Neural progenitor cell (in vitro differentiated cells): ENCODE measurements around the gene P2RX3. TPM values are rescaled to one million over a fixed set of nuclear protein-coding genes. Genes with fewer than 3 reads are reported as not detected.

Experiments used
- DNase-seq: peaks from one replicate; pipeline ENCODE4 v3.0.0-alpha.2; 2016; ENCODE audit warnings: low spot score
- H2AFZ ChIP-seq: fragments of 200-600 bp; sonication (generic); replicated peaks from 2 replicates; pipeline ENCODE4 v1.6.1; 2016; ENCODE audit warnings: antibody characterized with exemption
- H3F3A ChIP-seq: fragments of 200-600 bp; sonication (generic); 2 replicates; pipeline ENCODE4 v1.6.1; 2016; ENCODE audit warnings: antibody characterized with exemption, low read depth
- H3K27ac ChIP-seq: fragments of 200-600 bp; sonication (generic); 2 replicates; pipeline ENCODE4 v1.5.1; 2016; ENCODE audit warnings: mild to moderate bottlenecking
- H3K27me3 ChIP-seq: fragments of 200-600 bp; sonication (generic); 2 replicates; pipeline ENCODE4 v1.6.1; 2016; ENCODE audit warnings: mild to moderate bottlenecking, moderate library complexity
- H3K36me3 ChIP-seq: fragments of 200-600 bp; sonication (generic); 2 replicates; pipeline ENCODE4 v1.5.1; 2016
- H3K4me1 ChIP-seq: fragments of 200-600 bp; sonication (generic); 2 replicates; pipeline ENCODE4 v1.6.1; 2016; ENCODE audit warnings: mixed run types
- H3K4me2 ChIP-seq: fragments of 200-600 bp; sonication (generic); 2 replicates; pipeline ENCODE4 v1.6.1; 2016
- H3K4me3 ChIP-seq: fragments of 200-600 bp; sonication (generic); 2 replicates; pipeline ENCODE4 v1.5.1; 2016
- H3K79me2 ChIP-seq: fragments of 200-600 bp; sonication (generic); 2 replicates; pipeline ENCODE4 v1.6.1; 2016; ENCODE audit warnings: low read depth
- H3K9ac ChIP-seq: fragments of 200-600 bp; sonication (generic); 2 replicates; pipeline ENCODE4 v1.6.1; 2016
- H3K9me3 ChIP-seq: fragments of 200-600 bp; sonication (generic); 2 replicates; pipeline ENCODE4 v1.5.1; 2016; ENCODE audit warnings: low read depth
- H4K20me1 ChIP-seq: fragments of 200-600 bp; sonication (generic); 2 replicates; pipeline ENCODE4 v1.6.1; 2016; ENCODE audit warnings: low read depth
- H3K27ac Mint-ChIP-seq: 3 replicates; pipeline ENCODE4 v1.8.0; 2021; ENCODE audit warnings: mixed read lengths
- H3K27me3 Mint-ChIP-seq: 2 replicates; pipeline ENCODE4 v1.8.0; 2022; ENCODE audit warnings: low read depth, mild to moderate bottlenecking, inconsistent platforms, moderate library complexity, mixed read lengths; ENCODE audit not compliant: insufficient read depth
- H3K36me3 Mint-ChIP-seq: 3 replicates; pipeline ENCODE4 v1.8.0; 2021; ENCODE audit warnings: mixed read lengths
- H3K4me1 Mint-ChIP-seq: 3 replicates; pipeline ENCODE4 v1.8.0; 2021; ENCODE audit warnings: mixed read lengths
- H3K4me3 Mint-ChIP-seq: 3 replicates; pipeline ENCODE4 v1.8.0; 2021; ENCODE audit warnings: mild to moderate bottlenecking, moderate library complexity, mixed read lengths
- H3K9me3 Mint-ChIP-seq: 3 replicates; pipeline ENCODE4 v1.8.0; 2020; ENCODE audit warnings: mixed read lengths
- EZH2 ChIP-seq: fragments of 200-600 bp; sonication (generic); IDR thresholded peaks from 2 replicates; pipeline ENCODE4 v1.6.1; 2017; ENCODE audit warnings: antibody characterized with exemption, mild to moderate bottlenecking, moderate library complexity
- EZH2phosphoT487 ChIP-seq: fragments of 200-600 bp; sonication (generic); IDR thresholded peaks from 2 replicates; pipeline ENCODE4 v1.6.1; 2017; ENCODE audit warnings: antibody characterized with exemption
- total RNA-seq: library from RNA; depleted of rRNA; stranded (reverse); fragments of >200 nt; gene quantifications from 2 replicates; pipeline ENCODE4 v1.2.3, GENCODE V29; 2015; ENCODE audit warnings: low replicate concordance
- TF ChIP-seq, protein P1 (sequence below): fragments of 200-600 bp; sonication (generic); IDR thresholded peaks from 2 replicates; pipeline ENCODE4 v1.5.1; 2017; ENCODE audit warnings: antibody characterized with exemption, mild to moderate bottlenecking

Gene P2RX3
- total RNA-seq, 1 donor from 2014 or later, result 2.4 TPM

DNA sequence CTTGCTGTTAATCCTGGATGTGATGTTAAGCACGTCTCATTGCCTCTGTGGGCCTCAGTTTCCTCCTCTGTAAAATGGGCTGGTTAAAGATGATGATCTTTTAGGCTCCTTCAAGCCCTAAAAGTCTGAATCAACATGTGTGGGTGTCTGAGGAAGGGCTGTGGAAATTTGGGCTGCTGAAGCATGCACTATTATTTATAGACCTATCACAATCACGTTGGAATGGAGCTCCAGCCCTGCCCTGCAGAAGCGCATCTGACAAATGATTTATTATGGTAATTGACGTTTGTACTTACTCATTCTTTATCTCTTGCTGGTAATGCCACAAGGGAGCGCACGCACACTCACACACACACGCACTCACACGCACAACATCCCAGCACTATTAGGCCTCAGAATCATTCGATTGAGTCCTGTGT is 20.4 kb downstream of the P2RX3 start:
- H3K9ac ChIP-seq, result no peak overlapping the region
- no peaks in the 10 kb centered on the region for H3K79me2 ChIP-seq
- H3K4me3 ChIP-seq, result no peak overlapping the region
- H4K20me1 ChIP-seq, result no peaks in the 10 kb centered on the region
- Mint-ChIP-seq H3K27ac (peak overlapping the region; percentile 36), H3K27me3 (peaks cover 15% of the 10 kb centered on the region), H3K9me3 (peaks cover 7% of the 10 kb centered on the region), H3K36me3 (no peaks in the 10 kb centered on the region), H3K4me1 (peaks cover 27% of the 10 kb centered on the region), H3K4me3 (no peak overlapping the region)
- H3K36me3 ChIP-seq, result no peaks in the 10 kb centered on the region
- DNase-seq, result no peak
- TF ChIP-seq EZH2phosphoT487 (no peak), EZH2 (no peak)
- TF ChIP-seq, protein P1, sequence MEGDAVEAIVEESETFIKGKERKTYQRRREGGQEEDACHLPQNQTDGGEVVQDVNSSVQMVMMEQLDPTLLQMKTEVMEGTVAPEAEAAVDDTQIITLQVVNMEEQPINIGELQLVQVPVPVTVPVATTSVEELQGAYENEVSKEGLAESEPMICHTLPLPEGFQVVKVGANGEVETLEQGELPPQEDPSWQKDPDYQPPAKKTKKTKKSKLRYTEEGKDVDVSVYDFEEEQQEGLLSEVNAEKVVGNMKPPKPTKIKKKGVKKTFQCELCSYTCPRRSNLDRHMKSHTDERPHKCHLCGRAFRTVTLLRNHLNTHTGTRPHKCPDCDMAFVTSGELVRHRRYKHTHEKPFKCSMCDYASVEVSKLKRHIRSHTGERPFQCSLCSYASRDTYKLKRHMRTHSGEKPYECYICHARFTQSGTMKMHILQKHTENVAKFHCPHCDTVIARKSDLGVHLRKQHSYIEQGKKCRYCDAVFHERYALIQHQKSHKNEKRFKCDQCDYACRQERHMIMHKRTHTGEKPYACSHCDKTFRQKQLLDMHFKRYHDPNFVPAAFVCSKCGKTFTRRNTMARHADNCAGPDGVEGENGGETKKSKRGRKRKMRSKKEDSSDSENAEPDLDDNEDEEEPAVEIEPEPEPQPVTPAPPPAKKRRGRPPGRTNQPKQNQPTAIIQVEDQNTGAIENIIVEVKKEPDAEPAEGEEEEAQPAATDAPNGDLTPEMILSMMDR, result no peak
- H2AFZ ChIP-seq, result peak overlapping the region; percentile 42
- H3K4me2 ChIP-seq, result no peak overlapping the region
- no peaks in the 10 kb centered on the region for H3K27me3 ChIP-seq
- H3K27ac ChIP-seq, result no peak overlapping the region
- H3K9me3 ChIP-seq, result no peaks in the 10 kb centered on the region
- H3K4me1 ChIP-seq, result peaks cover 28% of the 10 kb centered on the region
- H3F3A ChIP-seq, result peaks cover 14% of the 10 kb centered on the region

DNA sequence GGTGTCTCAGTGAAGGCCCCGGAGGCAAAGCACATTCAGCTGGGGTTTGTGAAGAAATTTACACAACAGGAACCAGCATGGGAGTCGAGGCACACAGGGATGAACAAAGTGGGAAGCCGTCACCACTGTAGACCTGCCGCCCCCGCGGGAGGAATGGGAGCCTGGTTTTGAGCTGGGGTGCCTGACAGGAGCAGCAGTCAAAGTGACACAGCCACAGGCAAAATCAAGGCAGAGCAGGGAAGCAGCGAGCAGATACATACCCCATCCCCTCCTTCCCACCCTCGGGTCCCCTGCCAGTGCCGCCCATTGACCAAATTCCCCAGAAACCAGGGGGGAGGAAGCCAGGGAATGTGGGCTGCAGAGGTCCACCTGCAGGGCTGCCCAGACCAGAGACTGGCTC is 20.8 kb downstream of the P2RX3 start:
- H3K4me1 Mint-ChIP-seq, result peaks cover 23% of the 10 kb centered on the region
- Histone ChIP-seq H3K4me1 (peaks cover 24% of the 10 kb centered on the region), H3K4me2 (no peak overlapping the region), H4K20me1 (no peaks in the 10 kb centered on the region), H3K9me3 (no peaks in the 10 kb centered on the region), H3K36me3 (no peaks in the 10 kb centered on the region), H3K27me3 (no peaks in the 10 kb centered on the region), H3K79me2 (no peaks in the 10 kb centered on the region), H3K27ac (no peak overlapping the region), H2AFZ (peak overlapping the region; percentile 42), H3F3A (peaks cover 10% of the 10 kb centered on the region), H3K9ac (no peak overlapping the region), H3K4me3 (no peak overlapping the region)
- peaks cover 15% of the 10 kb centered on the region for H3K27me3 Mint-ChIP-seq
- H3K36me3 Mint-ChIP-seq, result no peaks in the 10 kb centered on the region
- no peak overlapping the region for H3K4me3 Mint-ChIP-seq
- peaks cover 7% of the 10 kb centered on the region for H3K9me3 Mint-ChIP-seq
- peak overlapping the region; percentile 36 for H3K27ac Mint-ChIP-seq
- no peak for DNase-seq
- no peak for TF ChIP-seq EZH2phosphoT487
- TF ChIP-seq EZH2, result no peak
- TF ChIP-seq, protein P1, result no peak

DNA sequence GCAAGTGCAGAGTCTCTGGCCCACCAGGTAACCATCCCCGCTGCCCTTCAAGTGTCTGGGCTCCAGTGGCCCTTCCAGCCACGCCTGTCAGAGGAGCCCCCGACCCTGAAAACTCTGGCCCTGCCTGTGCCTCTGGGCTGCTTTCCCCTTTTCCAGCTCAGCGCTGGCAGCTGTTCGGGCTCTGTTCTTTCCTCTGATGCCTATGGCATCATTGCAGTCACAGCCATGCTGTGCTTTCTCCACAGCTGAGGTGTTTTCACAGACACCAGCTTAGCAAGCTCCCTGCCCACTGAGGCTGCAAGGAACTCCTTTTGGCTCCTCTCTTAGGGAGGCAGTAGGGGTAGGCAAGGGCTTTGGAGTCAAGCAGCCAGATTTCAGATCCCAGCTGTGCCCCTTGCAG is 21.2 kb downstream of the P2RX3 start:
- no peaks in the 10 kb centered on the region for H4K20me1 ChIP-seq
- no peaks in the 10 kb centered on the region for H3K36me3 ChIP-seq
- Mint-ChIP-seq H3K27me3 (peaks cover 15% of the 10 kb centered on the region), H3K9me3 (peaks cover 7% of the 10 kb centered on the region), H3K27ac (no peak overlapping the region), H3K4me1 (peaks cover 19% of the 10 kb centered on the region), H3K36me3 (no peaks in the 10 kb centered on the region), H3K4me3 (no peak overlapping the region)
- peaks cover 6% of the 10 kb centered on the region for H3F3A ChIP-seq
- H3K27ac ChIP-seq, result no peak overlapping the region
- DNase-seq, result no peak
- TF ChIP-seq, protein P1, result no peak
- TF ChIP-seq EZH2 (no peak), EZH2phosphoT487 (no peak)
- H3K9me3 ChIP-seq, result no peaks in the 10 kb centered on the region
- no peaks in the 10 kb centered on the region for H3K79me2 ChIP-seq
- H3K9ac ChIP-seq, result no peak overlapping the region
- no peaks in the 10 kb centered on the region for H3K27me3 ChIP-seq
- no peak overlapping the region for H2AFZ ChIP-seq
- peaks cover 20% of the 10 kb centered on the region for H3K4me1 ChIP-seq
- no peak overlapping the region for H3K4me3 ChIP-seq
- no peak overlapping the region for H3K4me2 ChIP-seq
